Measurements from ENCODE around the gene MLF2. TPM values are rescaled to one million over a fixed set of nuclear protein-coding genes. Genes with fewer than 3 reads are reported as not detected.
A peak's percentile ranks its signal among the peaks of the same experiment; 100 is the strongest.

Gene MLF2
- total and polyA plus RNA-seq, 11 donors = 126 to 231 (median 152) TPM

- DNase-seq = no peak
- intact Hi-C loops (cut with DNase I) = loop anchor here in 5 of 10 donors (5.0 to 10.0 kb wide), 4 partner anchors 37 to 160 kb away; partner anchors contain the start of genes GPR162 (in 1 of the 5) and P3H3 (in 1 of the 5)
- peak overlapping the region in 2 of 12 donors; percentile 45 to 50 for H3K4me3 ChIP-seq
- H3K27me3 ChIP-seq = peaks cover 0 to 31% (median 0%) of the 10 kb centered on the region in 9 donors
- peaks cover 0 to 17% (median 6%) of the 10 kb centered on the region in 9 donors for H3K36me3 ChIP-seq
- 83 to 89% (median 84%) methylated on average over 15 of the region's 15 CpGs for WGBS, 4 donors
- H3K4me1 ChIP-seq = peaks cover 0 to 61% (median 17%) of the 10 kb centered on the region in 12 donors
- H3K9me3 ChIP-seq = no peaks in the 10 kb centered on the region
- no peak for ATAC-seq
- no peak for TF ChIP-seq POLR2A (IDR thresholded peaks at IDR 0.05)
- no peak for TF ChIP-seq CTCF (IDR thresholded peaks at IDR 0.05)
- H3K27ac ChIP-seq = peak overlapping the region in 1 of 12 donors; percentile 60
Measured at GRCh38 chr12:6774499-6775062, 21.6 kb upstream of the MLF2 start.

- TF ChIP-seq CTCF (IDR thresholded peaks at IDR 0.05) (no peak), POLR2A (IDR thresholded peaks at IDR 0.05) (no peak)
- no peak for ATAC-seq
Measured at GRCh38 chr12:6773590-6774351, 20.8 kb upstream of the MLF2 start.

GRCh38 chr12:6772726-6773589 lies 20.0 kb upstream of the MLF2 start:
- Histone ChIP-seq H3K9me3 (no peaks in the 10 kb centered on the region), H3K27me3 (peaks cover 0 to 31% (median 0%) of the 10 kb centered on the region in 9 donors), H3K36me3 (peaks cover 0 to 20% (median 6%) of the 10 kb centered on the region in 9 donors), H3K4me3 (peak overlapping the region in 6 of 12 donors; percentile 8 to 50 (median 25)), H3K27ac (peak overlapping the region in 2 of 12 donors; percentile 60 to 93), H3K4me1 (peaks cover 0 to 63% (median 18%) of the 10 kb centered on the region in 12 donors)
- intact Hi-C loops (cut with DNase I) = loop anchor here in 2 of 10 donors (10.0 kb wide), 2 partner anchors 52 to 158 kb away; partner anchors contain the start of genes GPR162 (in 1 of the 2) and P3H3 (in 1 of the 2)
- ATAC-seq (no peak), DNase-seq (no peak)
- TF ChIP-seq CTCF (IDR thresholded peaks at IDR 0.05) = no peak
- no peak for TF ChIP-seq POLR2A (IDR thresholded peaks at IDR 0.05)
- 72 to 79% (median 77%) methylated on average over 21 of the region's 21 CpGs for WGBS, 4 donors

More at GRCh38 chr12:6773590-6774351, 20.8 kb upstream of the MLF2 start:
- intact Hi-C loops (cut with DNase I) = loop anchor here in 2 of 10 donors (10.0 kb wide), 2 partner anchors 51 to 159 kb away; partner anchors contain the start of genes GPR162 (in 1 of the 2) and P3H3 (in 1 of the 2)
- Histone ChIP-seq H3K27ac (peak overlapping the region in 2 of 12 donors; percentile 11 to 60), H3K27me3 (peaks cover 0 to 31% (median 0%) of the 10 kb centered on the region in 9 donors), H3K4me1 (peaks cover 0 to 63% (median 17%) of the 10 kb centered on the region in 12 donors), H3K9me3 (no peaks in the 10 kb centered on the region), H3K36me3 (peaks cover 0 to 20% (median 6%) of the 10 kb centered on the region in 9 donors), H3K4me3 (peak overlapping the region in 6 of 12 donors; percentile 8 to 50 (median 25))
- WGBS, 4 donors = 31 to 49% (median 46%) methylated on average over 23 to 60 of the region's 60 CpGs
- peak in 1 of 5 donors; percentile 5 for DNase-seq
